ENCODE measurements around the gene MED17. TPM values are rescaled to one million over a fixed set of nuclear protein-coding genes. Genes with fewer than 3 reads are reported as not detected.

MED17 gene
- total and polyA plus RNA-seq, 2 of the 13 experiments (the other 11 are each of a cell fraction or from before 2014, with no cell fraction given): 23.1 to 37.0 TPM

DNA sequence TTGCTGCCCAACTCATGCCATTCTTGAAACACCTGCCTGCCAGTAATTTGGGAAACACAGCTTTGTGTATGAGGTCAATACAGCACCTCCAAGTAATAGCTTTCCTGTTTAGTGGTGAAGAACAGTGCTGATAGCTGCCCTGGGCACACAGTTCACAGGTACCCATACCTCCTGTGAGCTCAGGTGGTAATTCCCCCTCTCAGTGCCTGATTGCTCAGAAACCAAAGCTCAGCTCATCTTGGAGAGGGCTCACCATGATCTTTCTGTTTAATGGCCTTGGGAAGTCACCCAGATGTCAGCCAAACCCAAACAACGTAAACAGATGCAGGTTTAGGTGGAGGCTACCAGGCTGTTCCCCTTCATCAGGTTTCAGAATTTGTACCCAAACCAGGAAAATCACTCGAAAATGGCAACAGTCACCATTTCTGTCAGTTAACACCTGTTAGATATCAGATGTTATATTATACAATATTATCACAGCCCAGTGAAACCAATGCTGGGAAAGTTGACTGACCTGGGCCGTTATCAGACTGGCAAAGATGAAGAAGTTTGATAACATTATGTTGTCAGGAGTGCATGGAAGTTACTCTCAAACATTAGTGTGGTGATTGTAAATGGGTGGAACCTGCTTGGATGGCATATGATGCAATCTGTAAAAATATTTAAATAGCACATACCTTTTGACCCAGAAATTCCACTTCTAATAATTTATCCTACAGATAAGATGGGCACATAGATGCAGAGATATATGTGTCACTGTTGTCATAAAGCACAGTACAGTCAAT lies 47.5 kb downstream of the MED17 start:
- in situ Hi-C loops (cut with HindIII; ENCODE audit: extremely low pct_ligation_motif_present, low pct_unique_long_range_greater_than_20kb) (no loop called here), intact Hi-C loops (cut with micrococcal nuclease; ENCODE audit: unreplicated experiment) (no loop called here)
- no TSS peak for BruUV-seq (replicated peaks)
- Histone ChIP-seq H3K27ac (ENCODE audit: extremely low read length, insufficient read depth, low read length) (no peak overlapping the region), H3K4me2 (ENCODE audit: low read depth, low read length) (no peak overlapping the region), H2AFZ (ENCODE audit: low read length) (no peak overlapping the region), H3K36me3 (replicated peaks in 1 of 2; ENCODE audit: control insufficient read depth in 1 of 2, insufficient read depth in 2 of 2, low read length in 2 of 2) (no peaks in the 10 kb centered on the region), H3K9ac (ENCODE audit: insufficient read depth, low read depth, low read length) (no peak overlapping the region), H3K9me3 (ENCODE audit: low read length) (no peaks in the 10 kb centered on the region), H3K79me2 (ENCODE audit: insufficient read depth, low read length) (no peaks in the 10 kb centered on the region), H3K27me3 (ENCODE audit: control insufficient read depth in 1 of 2, insufficient read depth in 2 of 2, low read length in 2 of 2) (no peaks in the 10 kb centered on the region), H3K4me3 (replicated peaks in 1 of 3; ENCODE audit: insufficient read depth in 1 of 3, low read depth in 2 of 3, low read length in 3 of 3) (no peak overlapping the region), H3K4me1 (ENCODE audit: insufficient read depth, low read length) (peaks cover 10% of the 10 kb centered on the region), H4K20me1 (ENCODE audit: insufficient read depth, low read length) (no peaks in the 10 kb centered on the region)
- ChIA-PET POLR2A (no interaction called here), CTCF (ENCODE audit: low intra/inter-chr PET ratio, low total read pairs) (no interaction called here)
- TF ChIP-seq, protein P1, sequence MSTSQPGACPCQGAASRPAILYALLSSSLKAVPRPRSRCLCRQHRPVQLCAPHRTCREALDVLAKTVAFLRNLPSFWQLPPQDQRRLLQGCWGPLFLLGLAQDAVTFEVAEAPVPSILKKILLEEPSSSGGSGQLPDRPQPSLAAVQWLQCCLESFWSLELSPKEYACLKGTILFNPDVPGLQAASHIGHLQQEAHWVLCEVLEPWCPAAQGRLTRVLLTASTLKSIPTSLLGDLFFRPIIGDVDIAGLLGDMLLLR (CRISPR knock-in tag; IDR thresholded peaks at IDR 0.05): no peak
- TF ChIP-seq NFATC3 (CRISPR knock-in tag; IDR thresholded peaks at IDR 0.05): no peak
- 0 out of 2 replicates have a peak, but pooled peaks have one; percentile 12 for TF ChIP-seq CEBPB (IDR thresholded peaks at IDR 0.05; ENCODE audit: borderline replicate concordance, low read depth, low read length)
- TF ChIP-seq, protein P2, sequence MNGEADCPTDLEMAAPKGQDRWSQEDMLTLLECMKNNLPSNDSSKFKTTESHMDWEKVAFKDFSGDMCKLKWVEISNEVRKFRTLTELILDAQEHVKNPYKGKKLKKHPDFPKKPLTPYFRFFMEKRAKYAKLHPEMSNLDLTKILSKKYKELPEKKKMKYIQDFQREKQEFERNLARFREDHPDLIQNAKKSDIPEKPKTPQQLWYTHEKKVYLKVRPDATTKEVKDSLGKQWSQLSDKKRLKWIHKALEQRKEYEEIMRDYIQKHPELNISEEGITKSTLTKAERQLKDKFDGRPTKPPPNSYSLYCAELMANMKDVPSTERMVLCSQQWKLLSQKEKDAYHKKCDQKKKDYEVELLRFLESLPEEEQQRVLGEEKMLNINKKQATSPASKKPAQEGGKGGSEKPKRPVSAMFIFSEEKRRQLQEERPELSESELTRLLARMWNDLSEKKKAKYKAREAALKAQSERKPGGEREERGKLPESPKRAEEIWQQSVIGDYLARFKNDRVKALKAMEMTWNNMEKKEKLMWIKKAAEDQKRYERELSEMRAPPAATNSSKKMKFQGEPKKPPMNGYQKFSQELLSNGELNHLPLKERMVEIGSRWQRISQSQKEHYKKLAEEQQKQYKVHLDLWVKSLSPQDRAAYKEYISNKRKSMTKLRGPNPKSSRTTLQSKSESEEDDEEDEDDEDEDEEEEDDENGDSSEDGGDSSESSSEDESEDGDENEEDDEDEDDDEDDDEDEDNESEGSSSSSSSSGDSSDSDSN (CRISPR knock-in tag; IDR thresholded peaks at IDR 0.05): no peak
- TF ChIP-seq AGO2 (optimal IDR thresholded peaks at IDR 0.05; ENCODE audit: low read depth, low read length): no peak
- no peak for TF ChIP-seq ZMAT3 (CRISPR knock-in tag; conservative IDR thresholded peaks at IDR 0.05)
- TF ChIP-seq ZNF703 (CRISPR knock-in tag; IDR thresholded peaks at IDR 0.05; ENCODE audit: borderline replicate concordance): no peak
- no peak for TF ChIP-seq SRSF9 (IDR thresholded peaks at IDR 0.05; ENCODE audit: borderline replicate concordance, insufficient read depth, low read depth, low read length, poor library complexity, severe bottlenecking)
- TF ChIP-seq SP1 (IDR thresholded peaks at IDR 0.05): no peak
- no peak for TF ChIP-seq SP1 (CRISPR knock-in tag; IDR thresholded peaks at IDR 0.05)
- TF ChIP-seq, protein P3, sequence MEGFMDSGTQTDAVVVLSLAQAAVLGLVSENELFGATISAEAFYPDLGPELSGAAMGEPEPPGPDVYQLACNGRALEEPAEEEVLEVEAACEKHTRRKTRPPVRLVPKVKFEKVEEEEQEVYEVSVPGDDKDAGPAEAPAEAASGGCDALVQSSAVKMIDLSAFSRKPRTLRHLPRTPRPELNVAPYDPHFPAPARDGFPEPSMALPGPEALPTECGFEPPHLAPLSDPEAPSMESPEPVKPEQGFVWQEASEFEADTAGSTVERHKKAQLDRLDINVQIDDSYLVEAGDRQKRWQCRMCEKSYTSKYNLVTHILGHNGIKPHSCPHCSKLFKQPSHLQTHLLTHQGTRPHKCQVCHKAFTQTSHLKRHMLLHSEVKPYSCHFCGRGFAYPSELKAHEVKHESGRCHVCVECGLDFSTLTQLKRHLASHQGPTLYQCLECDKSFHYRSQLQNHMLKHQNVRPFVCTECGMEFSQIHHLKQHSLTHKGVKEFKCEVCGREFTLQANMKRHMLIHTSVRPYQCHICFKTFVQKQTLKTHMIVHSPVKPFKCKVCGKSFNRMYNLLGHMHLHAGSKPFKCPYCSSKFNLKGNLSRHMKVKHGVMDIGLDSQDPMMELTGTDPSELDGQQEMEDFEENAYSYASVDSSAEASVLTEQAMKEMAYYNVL (CRISPR knock-in tag; IDR thresholded peaks at IDR 0.05; ENCODE audit: borderline replicate concordance): no peak
- no peak for TF ChIP-seq ZNF205 (CRISPR knock-in tag; IDR thresholded peaks at IDR 0.05)
- TF ChIP-seq, protein P4, sequence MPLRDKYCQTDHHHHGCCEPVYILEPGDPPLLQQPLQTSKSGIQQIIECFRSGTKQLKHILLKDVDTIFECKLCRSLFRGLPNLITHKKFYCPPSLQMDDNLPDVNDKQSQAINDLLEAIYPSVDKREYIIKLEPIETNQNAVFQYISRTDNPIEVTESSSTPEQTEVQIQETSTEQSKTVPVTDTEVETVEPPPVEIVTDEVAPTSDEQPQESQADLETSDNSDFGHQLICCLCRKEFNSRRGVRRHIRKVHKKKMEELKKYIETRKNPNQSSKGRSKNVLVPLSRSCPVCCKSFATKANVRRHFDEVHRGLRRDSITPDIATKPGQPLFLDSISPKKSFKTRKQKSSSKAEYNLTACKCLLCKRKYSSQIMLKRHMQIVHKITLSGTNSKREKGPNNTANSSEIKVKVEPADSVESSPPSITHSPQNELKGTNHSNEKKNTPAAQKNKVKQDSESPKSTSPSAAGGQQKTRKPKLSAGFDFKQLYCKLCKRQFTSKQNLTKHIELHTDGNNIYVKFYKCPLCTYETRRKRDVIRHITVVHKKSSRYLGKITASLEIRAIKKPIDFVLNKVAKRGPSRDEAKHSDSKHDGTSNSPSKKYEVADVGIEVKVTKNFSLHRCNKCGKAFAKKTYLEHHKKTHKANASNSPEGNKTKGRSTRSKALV (CRISPR knock-in tag; IDR thresholded peaks at IDR 0.05): no peak
- TF ChIP-seq, protein P5, sequence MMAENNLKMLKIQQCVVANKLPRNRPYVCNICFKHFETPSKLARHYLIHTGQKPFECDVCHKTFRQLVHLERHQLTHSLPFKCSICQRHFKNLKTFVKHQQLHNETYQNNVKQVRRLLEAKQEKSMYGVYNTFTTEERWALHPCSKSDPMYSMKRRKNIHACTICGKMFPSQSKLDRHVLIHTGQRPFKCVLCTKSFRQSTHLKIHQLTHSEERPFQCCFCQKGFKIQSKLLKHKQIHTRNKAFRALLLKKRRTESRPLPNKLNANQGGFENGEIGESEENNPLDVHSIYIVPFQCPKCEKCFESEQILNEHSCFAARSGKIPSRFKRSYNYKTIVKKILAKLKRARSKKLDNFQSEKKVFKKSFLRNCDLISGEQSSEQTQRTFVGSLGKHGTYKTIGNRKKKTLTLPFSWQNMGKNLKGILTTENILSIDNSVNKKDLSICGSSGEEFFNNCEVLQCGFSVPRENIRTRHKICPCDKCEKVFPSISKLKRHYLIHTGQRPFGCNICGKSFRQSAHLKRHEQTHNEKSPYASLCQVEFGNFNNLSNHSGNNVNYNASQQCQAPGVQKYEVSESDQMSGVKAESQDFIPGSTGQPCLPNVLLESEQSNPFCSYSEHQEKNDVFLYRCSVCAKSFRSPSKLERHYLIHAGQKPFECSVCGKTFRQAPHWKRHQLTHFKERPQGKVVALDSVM (CRISPR knock-in tag; IDR thresholded peaks at IDR 0.05): peak; percentile 10; the same call in 1 of the 2 replicates
- 12% methylated on average over 3 of the region's 3 CpGs for WGBS (ENCODE audit: low lambda C conversion rate)
- FAIRE-seq (no peak), ATAC-seq (no peak; the same call in 2 of the 3 replicates), DNase-seq (ENCODE audit: low spot score) (no peak)

All from HepG2 (cell line).